ENCODE data around the gene HIBADH.

GRCh38 chr7:27476493-27476892 is 186.2 kb downstream of the HIBADH start:
- TF ChIP-seq EP300 (IDR thresholded peaks at IDR 0.05) (no peak), CTCF (IDR thresholded peaks at IDR 0.05) (no peak), POLR2A (IDR thresholded peaks at IDR 0.05) (no peak), POLR2AphosphoS5 (IDR thresholded peaks at IDR 0.05) (no peak)
